Measurements from ENCODE around the gene TRERF1. TPM values are rescaled to one million over a fixed set of nuclear protein-coding genes. Genes with fewer than 3 reads are reported as not detected.

Gene TRERF1
- total and polyA plus RNA-seq, 2 experiments from 2014 or later: 11.2 to 20.6 TPM

- peaks cover 9% of the 10 kb centered on the region for H3K27me3 Mint-ChIP-seq (ENCODE audit: insufficient read depth, low read depth, poor library complexity)
- H3K4me2 ChIP-seq: no peak overlapping the region
- no peak overlapping the region for H3K4me3 ChIP-seq
- no peak overlapping the region for H3K4me3 Mint-ChIP-seq
- no peaks in the 10 kb centered on the region for H3K27me3 ChIP-seq (ENCODE audit: insufficient read depth)
- no peak overlapping the region for H3K27ac Mint-ChIP-seq
- H3K4me1 ChIP-seq (ENCODE audit: insufficient read depth): peaks cover 37% of the 10 kb centered on the region
- H2AFZ ChIP-seq: no peak overlapping the region
- no peaks in the 10 kb centered on the region for H3K9me2 ChIP-seq (ENCODE audit: insufficient read depth)
- no peak overlapping the region for H3K27ac ChIP-seq (ENCODE audit: low read depth)
- TF ChIP-seq ETS1 (IDR thresholded peaks at IDR 0.05): no peak
- no peak for TF ChIP-seq CTCF (conservative IDR thresholded peaks at IDR 0.05; ENCODE audit: low read depth in 2 of 2)
- no peak for TF ChIP-seq EZH2 (IDR thresholded peaks at IDR 0.05; ENCODE audit: low read depth, unreplicated experiment)
- TF ChIP-seq ZNF331 (CRISPR knock-in tag; IDR thresholded peaks at IDR 0.05; ENCODE audit: low read depth): no peak
- TF ChIP-seq EZH2phosphoT487 (IDR thresholded peaks at IDR 0.05; ENCODE audit: unreplicated experiment): no peak
- TF ChIP-seq JUNB (IDR thresholded peaks at IDR 0.05; ENCODE audit: unreplicated experiment): no peak
- TF ChIP-seq ZNF114 (CRISPR knock-in tag; IDR thresholded peaks at IDR 0.05): no peak
- TF ChIP-seq POLR2AphosphoS5 (IDR thresholded peaks at IDR 0.05; ENCODE audit: low read depth): no peak
- ATAC-seq (no peak), DNase-seq (ENCODE audit: low spot score) (no peak)
- H3K9me3 Mint-ChIP-seq: no peaks in the 10 kb centered on the region
- H3K36me3 Mint-ChIP-seq (ENCODE audit: low read depth): peaks cover 3% of the 10 kb centered on the region; the same call in 2 of the 3 replicates
- peaks cover 31% of the 10 kb centered on the region for H4K20me1 ChIP-seq (replicated peaks; ENCODE audit: insufficient read depth)
- H3K36me3 ChIP-seq (ENCODE audit: insufficient read depth): no peaks in the 10 kb centered on the region
- H3K79me2 ChIP-seq (replicated peaks; ENCODE audit: insufficient read depth): peaks cover 75% of the 10 kb centered on the region
- H3F3A ChIP-seq (replicated peaks; ENCODE audit: low read depth): no peaks in the 10 kb centered on the region
- H3K4me1 Mint-ChIP-seq: peaks cover 46% of the 10 kb centered on the region
Measured at GRCh38 chr6:42318480-42318879, 133.2 kb downstream of the TRERF1 start.

- no peak overlapping the region; the same call in 1 of the 2 replicates for H3K4me2 ChIP-seq
- no peak overlapping the region for H3K4me3 ChIP-seq
- Mint-ChIP-seq H3K36me3 (ENCODE audit: low read depth) (peaks cover 3% of the 10 kb centered on the region; the same call in 2 of the 3 replicates), H3K4me1 (peaks cover 40% of the 10 kb centered on the region), H3K27me3 (ENCODE audit: insufficient read depth, low read depth, poor library complexity) (peaks cover 9% of the 10 kb centered on the region), H3K4me3 (no peak overlapping the region), H3K27ac (peak overlapping the region; percentile 63), H3K9me3 (no peaks in the 10 kb centered on the region)
- peaks cover 27% of the 10 kb centered on the region for H4K20me1 ChIP-seq (replicated peaks; ENCODE audit: insufficient read depth)
- peaks cover 75% of the 10 kb centered on the region for H3K79me2 ChIP-seq (replicated peaks; ENCODE audit: insufficient read depth)
- no peaks in the 10 kb centered on the region for H3F3A ChIP-seq (replicated peaks; ENCODE audit: low read depth)
- ATAC-seq: no peak
- peaks cover 33% of the 10 kb centered on the region for H3K4me1 ChIP-seq (ENCODE audit: insufficient read depth)
- no peak overlapping the region; the same call in 1 of the 2 replicates for H3K27ac ChIP-seq (ENCODE audit: low read depth)
- H2AFZ ChIP-seq: no peak overlapping the region
- no peaks in the 10 kb centered on the region for H3K36me3 ChIP-seq (ENCODE audit: insufficient read depth)
- H3K9me2 ChIP-seq (ENCODE audit: insufficient read depth): no peaks in the 10 kb centered on the region
- H3K27me3 ChIP-seq (ENCODE audit: insufficient read depth): no peaks in the 10 kb centered on the region
- no peak for DNase-seq (ENCODE audit: low spot score)
- TF ChIP-seq REST (IDR thresholded peaks at IDR 0.05; ENCODE audit: unreplicated experiment) (no peak), ZNF462 (CRISPR knock-in tag; IDR thresholded peaks at IDR 0.05) (no peak)
Measured at GRCh38 chr6:42316981-42317380, 134.7 kb downstream of the TRERF1 start.

Data from GM23338 (cell line).